Heart right ventricle (tissue), 16 donors: ENCODE data around the gene GID4. TPM values are rescaled to one million over a fixed set of nuclear protein-coding genes. Genes with fewer than 3 reads are reported as not detected.

Experiments
- ATAC-seq, 8 donors: fragments of 200-7000 bp; cut with Tn5 transposase; one replicate each; pipeline ENCODE4 v1.9.1; 2020; ENCODE audit warnings: mild to moderate bottlenecking in 8 of 8, moderate library complexity in 8 of 8, moderate number of reproducible peaks in 1 of 8
- DNase-seq, 2 donors: peaks; one replicate each; pipeline ENCODE4 v3.0.0-alpha.2; 2020
- H3K27ac ChIP-seq, 10 donors: fragments of 200-600 bp; sonication (generic) in 2 of 10; one replicate each; pipeline versions ENCODE4 v1.5.0 to v1.8.0; 2020 to 2022; ENCODE audit warnings: mild to moderate bottlenecking in 3 of 10
- H3K27me3 ChIP-seq, 7 donors: fragments of 200-600 bp; one replicate each; pipeline ENCODE4 v1.8.0; 2021 to 2022; ENCODE audit warnings: mild to moderate bottlenecking in 2 of 7
- H3K36me3 ChIP-seq, 9 donors: fragments of 200-600 bp; sonication (generic) in 1 of 9; one replicate each; pipeline versions ENCODE4 v1.5.0 to v1.8.0; 2020 to 2022; ENCODE audit warnings: mild to moderate bottlenecking in 2 of 9
- H3K4me1 ChIP-seq, 9 donors: fragments of 200-600 bp; sonication (generic) in 1 of 9; one replicate each; pipeline versions ENCODE4 v1.5.0 to v1.8.0; 2020 to 2022; ENCODE audit warnings: mild to moderate bottlenecking in 4 of 9
- H3K4me3 ChIP-seq, 10 donors: fragments of 200-600 bp; sonication (generic) in 2 of 10; one replicate each; pipeline versions ENCODE4 v1.5.0 to v1.8.0; 2020 to 2022; ENCODE audit warnings: mild to moderate bottlenecking in 7 of 10, moderate library complexity in 2 of 10
- H3K9me3 ChIP-seq, 11 donors: fragments of 200-600 bp in 10 of 11; sonication (generic) in 2 of 11; one replicate each; pipeline versions ENCODE4 v1.5.0 to v1.8.0; 2013 to 2022; ENCODE audit warnings: mild to moderate bottlenecking in 2 of 11, control low read depth in 1 of 11, moderate library complexity in 1 of 11
- WGBS, 2 donors: extraction: QIAGEN DNeasy Blood & Tissue Kit; methylation state at CpG; one replicate each; pipeline ENCODE4 v1.1.7; 2013; ENCODE audit warnings: inconsistent platforms in 1 of 2; 5-methylcytosine and 5-hydroxymethylcytosine counted together
- intact Hi-C, 10 donors: fragments of 100-400 bp; cut with DNase I; formaldehyde crosslinking; loops; one replicate each; pipeline versions ENCODE4 v1.11.1 to v1.14.2; 2022
- polyA plus RNA-seq, 2 donors: library from polyadenylated mRNA; stranded (reverse); fragments of 200-250 nt; gene quantifications; one replicate each; pipeline ENCODE4 v1.2.3, GENCODE V29; 2013
- total RNA-seq, 10 donors: library from RNA; stranded (reverse); fragmentation: NEBNext Ultra II Directional in 3 of 10; extraction: Animal tissue kit (Norgen Biotek cat#: 25700) in 3 of 10; gene quantifications; one replicate each; pipeline versions ENCODE4 v1.2.1 to v1.2.4, GENCODE V29; 2021 to 2023
- TF ChIP-seq, protein P1 (sequence below), 9 donors: fragments of 200-600 bp; sonication (generic) in 2 of 9; IDR thresholded peaks; one replicate each; pipeline versions ENCODE4 v1.5.0 to v1.8.0; 2021 to 2022; ENCODE audit warnings: antibody characterized with exemption in 9 of 9, mild to moderate bottlenecking in 5 of 9, moderate library complexity in 1 of 9
- donor health status: Arrhythmogenic right ventricular cardiomyopathy.
- donor health status: ischemic (EF 13 %, LVEDD 7.1; RV severe dilation, severe dysfunction).
- donor health status: healthy with polysubstance abuse.
- donor health status: DM: no; HTN: yes; CAD: no.
- donor health status: DM: no; HTN: no; CAD: no.
- donor health status: ischemic (EF 25% LVEDD 6.9; RV normal size, moderate dysfunction).
- donor health status: ischemic (EF 25% LVEDD 5.7; RV mildly dilated, moderate dysfunction).
- donor health status: healthy.
- donor health status: DM: yes; HTN: yes; CAD: no.
- donor health status: Ischemic cardiomyopathy.
- donor health status: ischemic (EF 35%, LVEDD 5.7; RV mildly dilated, moderate dysfunction).
- donor health status: nonischemic (EF 11% LVEDD 7.7; RV severe dilation, severe dysfunction).
- donor health status: DM: yes; HTN: yes; CAD: no.
- donor health status: PGD.
- donor health status: ischemic (EF 29% LVEDD 5.4; RV normal size, mild dysfunction).
- donor health status: nonischemic (EF 23%, LVEDD 6.1; RV moderate dilation, normal function).

GID4 gene
- total and polyA plus RNA-seq, 12 donors: 7.0 to 23.7 (median 17.1) TPM

DNA sequence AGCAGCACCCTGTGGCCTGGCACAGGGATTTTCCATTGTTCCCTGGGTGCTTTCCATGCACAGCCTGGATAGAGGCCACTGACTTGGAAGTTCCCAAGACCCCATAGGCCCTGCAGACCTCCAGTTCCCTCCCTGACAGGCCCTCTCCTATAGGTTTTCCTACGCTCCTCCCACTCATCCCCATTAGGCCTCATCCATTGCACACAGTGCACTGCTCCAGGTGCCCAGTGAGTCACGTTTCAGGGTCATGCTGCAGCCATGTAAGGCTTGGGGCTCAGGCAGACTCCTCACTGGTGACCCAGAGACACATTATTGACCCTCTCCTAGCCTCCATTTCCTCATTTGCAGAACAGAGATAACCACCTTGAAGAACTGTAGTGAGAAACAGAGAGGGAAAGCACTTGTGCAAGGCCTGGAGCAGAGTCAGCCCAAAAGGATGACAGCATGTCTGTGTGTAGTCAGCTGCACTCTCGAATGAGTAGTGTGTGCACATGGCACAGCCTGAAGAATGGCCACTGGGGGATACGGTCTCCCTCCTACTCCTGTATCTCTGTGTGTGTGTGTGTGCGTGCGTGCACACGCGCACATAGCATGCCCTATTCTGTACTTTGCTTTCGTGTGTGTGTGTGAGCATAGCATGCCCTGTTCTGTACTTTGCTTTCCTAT is 39.7 kb upstream of the GID4 start:
- 86 to 93% methylated on average over 9 of the region's 9 CpGs for WGBS, 2 donors

DNA sequence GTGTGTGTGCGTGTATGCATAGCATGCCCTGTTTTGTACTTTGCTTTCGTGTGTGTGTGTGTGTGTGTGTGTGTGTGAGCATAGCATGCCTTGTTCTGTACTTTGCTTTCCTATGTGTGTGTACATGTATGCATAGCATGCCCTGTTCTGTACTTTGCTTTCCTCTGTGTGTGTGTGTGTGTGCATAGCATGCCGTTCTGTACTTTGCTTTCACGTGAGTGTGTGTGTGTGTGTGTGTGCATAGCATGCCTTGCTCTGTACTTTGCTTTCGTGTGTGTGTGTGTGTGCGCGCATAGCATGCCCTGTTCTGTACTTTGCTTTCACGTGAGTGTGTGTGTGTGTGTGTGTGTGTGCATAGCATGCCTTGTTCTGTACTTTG is 39.2 kb upstream of the GID4 start:
- no peaks in the 10 kb centered on the region for H3K36me3 ChIP-seq
- H3K9me3 ChIP-seq: no peaks in the 10 kb centered on the region
- peaks cover 0 to 15% (median 4%) of the 10 kb centered on the region in 9 donors for H3K4me1 ChIP-seq
- H3K4me3 ChIP-seq: no peak overlapping the region
- ATAC-seq: no peak
- intact Hi-C loops: no loop called here
- H3K27ac ChIP-seq: no peak overlapping the region
- TF ChIP-seq, protein P1, sequence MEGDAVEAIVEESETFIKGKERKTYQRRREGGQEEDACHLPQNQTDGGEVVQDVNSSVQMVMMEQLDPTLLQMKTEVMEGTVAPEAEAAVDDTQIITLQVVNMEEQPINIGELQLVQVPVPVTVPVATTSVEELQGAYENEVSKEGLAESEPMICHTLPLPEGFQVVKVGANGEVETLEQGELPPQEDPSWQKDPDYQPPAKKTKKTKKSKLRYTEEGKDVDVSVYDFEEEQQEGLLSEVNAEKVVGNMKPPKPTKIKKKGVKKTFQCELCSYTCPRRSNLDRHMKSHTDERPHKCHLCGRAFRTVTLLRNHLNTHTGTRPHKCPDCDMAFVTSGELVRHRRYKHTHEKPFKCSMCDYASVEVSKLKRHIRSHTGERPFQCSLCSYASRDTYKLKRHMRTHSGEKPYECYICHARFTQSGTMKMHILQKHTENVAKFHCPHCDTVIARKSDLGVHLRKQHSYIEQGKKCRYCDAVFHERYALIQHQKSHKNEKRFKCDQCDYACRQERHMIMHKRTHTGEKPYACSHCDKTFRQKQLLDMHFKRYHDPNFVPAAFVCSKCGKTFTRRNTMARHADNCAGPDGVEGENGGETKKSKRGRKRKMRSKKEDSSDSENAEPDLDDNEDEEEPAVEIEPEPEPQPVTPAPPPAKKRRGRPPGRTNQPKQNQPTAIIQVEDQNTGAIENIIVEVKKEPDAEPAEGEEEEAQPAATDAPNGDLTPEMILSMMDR (IDR thresholded peaks at IDR 0.05): no peak
- H3K27me3 ChIP-seq: no peaks in the 10 kb centered on the region
- no peak for DNase-seq
- WGBS, 2 donors: 90 to 92% methylated on average over 8 of the region's 8 CpGs

More for the DNA sequence above, 39.7 kb upstream of the GID4 start:
- DNase-seq: no peak
- Histone ChIP-seq H3K27ac (no peak overlapping the region), H3K4me1 (peaks cover 0 to 9% (median 3%) of the 10 kb centered on the region in 9 donors), H3K36me3 (no peaks in the 10 kb centered on the region), H3K9me3 (no peaks in the 10 kb centered on the region), H3K27me3 (no peaks in the 10 kb centered on the region), H3K4me3 (no peak overlapping the region)
- intact Hi-C loops: loop anchor here in 1 of 10 donors (5.0 kb wide), 1 partner anchor 33 kb away; no protein-coding TSS in a partner anchor
- TF ChIP-seq, protein P1 (IDR thresholded peaks at IDR 0.05): no peak
- no peak for ATAC-seq

DNA sequence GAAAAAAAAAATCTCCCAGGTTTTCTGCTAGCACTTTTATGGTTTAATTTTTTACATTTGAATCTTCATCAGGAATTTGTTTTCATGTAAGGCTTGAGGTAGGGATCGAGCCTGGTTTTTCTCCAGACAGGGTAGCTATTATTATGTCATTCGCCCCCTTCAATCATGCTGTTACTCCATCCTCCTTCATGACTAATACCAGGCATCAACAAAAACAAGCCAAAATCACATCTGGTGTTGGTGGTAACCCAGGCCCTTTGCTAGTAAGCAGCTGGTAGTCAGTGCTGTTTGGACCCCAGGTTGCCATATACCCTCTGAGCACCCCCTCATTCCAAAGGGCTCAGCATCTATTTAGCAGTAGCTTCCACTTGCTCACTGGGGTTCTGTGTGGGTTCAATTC is 37.0 kb upstream of the GID4 start:
- H3K9me3 ChIP-seq: no peaks in the 10 kb centered on the region
- intact Hi-C loops: no loop called here
- no peak overlapping the region for H3K27ac ChIP-seq
- no peak overlapping the region for H3K4me3 ChIP-seq
- peaks cover 0 to 20% (median 4%) of the 10 kb centered on the region in 9 donors for H3K4me1 ChIP-seq
- no peak for DNase-seq
- no peaks in the 10 kb centered on the region for H3K27me3 ChIP-seq
- no peak for ATAC-seq
- peaks cover 0 to 8% (median 0%) of the 10 kb centered on the region in 9 donors for H3K36me3 ChIP-seq
- TF ChIP-seq, protein P1 (IDR thresholded peaks at IDR 0.05): no peak
- WGBS, 2 donors: 94 to 96% methylated on average over 2 of the region's 2 CpGs

DNA sequence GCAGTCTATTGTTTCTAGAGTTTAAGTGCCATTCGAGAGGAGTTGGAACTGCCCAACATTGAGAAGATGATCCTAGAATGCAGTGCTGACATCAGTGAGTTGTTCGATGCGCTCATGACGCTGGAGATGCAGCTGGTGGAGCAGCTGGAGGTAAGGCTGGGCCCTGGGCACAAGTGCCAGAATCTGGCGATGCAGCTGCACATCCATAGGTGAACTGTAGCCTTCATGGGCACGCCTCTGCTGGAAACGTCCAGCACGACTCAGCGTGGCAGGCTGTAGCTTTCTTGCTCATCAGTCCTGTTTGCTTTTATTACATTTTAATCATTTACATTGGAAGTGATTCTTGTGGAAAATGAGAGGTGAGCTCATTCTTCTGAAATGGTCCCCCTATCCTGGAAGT is 34.9 kb upstream of the GID4 start:
- Histone ChIP-seq H3K36me3 (peaks cover 0 to 21% (median 0%) of the 10 kb centered on the region in 9 donors), H3K9me3 (no peaks in the 10 kb centered on the region), H3K4me3 (no peak overlapping the region), H3K27ac (peak overlapping the region in 1 of 10 donors; percentile 2), H3K4me1 (peaks cover 0 to 27% (median 8%) of the 10 kb centered on the region in 9 donors), H3K27me3 (no peaks in the 10 kb centered on the region)
- DNase-seq (no peak), ATAC-seq (no peak)
- 81 to 83% methylated on average over 9 of the region's 9 CpGs for WGBS, 2 donors
- intact Hi-C loops: no loop called here
- TF ChIP-seq, protein P1 (IDR thresholded peaks at IDR 0.05): no peak
